NCI-H345 (cell line): ENCODE measurements around the gene SCP2.
"Not testable (repeated sequence)": the region's sequence is repeated elsewhere in the genome, so short reads cannot be mapped to it uniquely, and the experiment has no call there.

ENCODE experiments used
- DNase-seq: peaks from one replicate; lab custom pipeline; 2025; lab: John Stamatoyannopoulos, UW

Gene SCP2

GRCh38 chr1:52973841-52974240 is 46.8 kb downstream of the SCP2 start:
- no peak for DNase-seq

DNA sequence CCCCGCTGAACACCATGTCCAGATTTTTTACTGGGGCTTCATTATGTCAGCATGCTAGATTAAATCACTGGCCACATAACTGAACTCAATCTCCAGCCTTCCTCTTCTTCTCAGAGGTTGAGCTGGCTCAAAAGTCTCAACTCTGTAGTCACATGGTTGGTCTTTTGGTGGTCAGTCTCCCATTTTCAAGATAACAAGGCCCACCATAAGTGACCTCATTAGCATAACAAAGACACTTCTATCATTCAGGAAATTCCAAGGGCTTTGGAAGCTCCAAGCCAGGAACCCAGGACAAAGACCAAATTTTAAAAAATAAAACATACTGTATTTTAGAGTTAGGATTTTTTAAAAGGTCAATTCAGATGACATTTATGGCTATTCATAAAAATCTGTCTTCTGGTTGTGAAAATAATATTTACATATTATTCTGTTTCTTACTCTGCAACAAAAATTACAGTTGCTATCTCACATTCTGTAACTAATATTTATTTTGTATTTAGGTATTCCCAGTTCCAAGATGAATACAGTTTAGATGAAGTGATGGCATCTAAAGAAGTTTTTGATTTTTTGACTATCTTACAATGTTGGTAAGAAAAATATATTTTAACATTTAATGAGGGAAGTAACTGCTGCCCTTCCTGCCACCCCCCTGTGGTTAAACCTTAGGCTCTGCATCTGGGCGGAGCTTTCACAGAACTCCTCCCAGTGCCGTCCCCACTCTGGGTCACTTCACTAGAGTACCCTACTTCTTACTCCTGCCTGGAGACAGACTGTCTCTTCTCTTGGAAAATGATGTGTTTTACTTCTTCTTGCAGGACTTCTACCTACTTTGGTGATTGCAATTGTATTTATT is 49.3 kb downstream of the SCP2 start:
- DNase-seq: no peak

DNA sequence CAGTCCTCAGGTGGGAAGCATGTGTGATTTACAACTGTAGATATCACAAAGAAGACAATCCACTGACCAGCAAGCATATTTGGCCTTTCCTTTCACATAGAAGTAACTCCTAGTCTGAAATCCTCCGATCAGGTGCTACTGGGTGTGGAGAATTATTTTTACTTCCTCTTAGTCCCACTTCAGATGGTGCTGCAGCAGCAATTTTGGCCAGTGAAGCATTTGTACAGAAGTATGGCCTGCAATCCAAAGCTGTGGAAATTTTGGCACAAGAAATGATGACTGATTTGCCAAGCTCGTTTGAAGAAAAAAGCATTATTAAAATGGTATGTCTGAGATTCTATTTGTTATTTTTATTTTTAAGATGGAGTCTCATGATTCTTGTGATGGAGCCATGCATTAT is 51.0 kb downstream of the SCP2 start:
- DNase-seq: no peak

- DNase-seq: not testable (repeated sequence)
Measured at GRCh38 chr1:52992733-52993132, 65.7 kb downstream of the SCP2 start.

- no peak for DNase-seq
Measured at GRCh38 chr1:52994656-52995055, 67.6 kb downstream of the SCP2 start.

DNA sequence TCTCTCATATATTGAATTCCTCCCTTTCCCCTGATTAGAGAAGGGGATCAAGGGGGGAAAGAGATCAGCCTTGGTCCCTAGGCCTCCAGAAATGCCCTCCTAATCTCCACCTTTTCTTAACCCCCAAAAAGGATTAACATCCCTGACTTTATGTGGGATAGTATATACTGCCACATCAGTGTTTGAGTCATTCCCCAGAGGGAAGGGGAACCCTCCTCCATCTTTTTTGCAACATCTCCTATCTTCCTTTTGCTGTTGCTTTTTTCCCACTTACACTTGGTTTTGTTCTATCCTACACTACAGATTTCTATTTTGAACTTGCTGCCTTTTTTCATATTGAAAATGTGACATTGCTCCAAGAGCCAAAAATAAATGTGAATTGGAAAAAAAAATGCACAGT is 69.6 kb downstream of the SCP2 start:
- DNase-seq: no peak

DNA sequence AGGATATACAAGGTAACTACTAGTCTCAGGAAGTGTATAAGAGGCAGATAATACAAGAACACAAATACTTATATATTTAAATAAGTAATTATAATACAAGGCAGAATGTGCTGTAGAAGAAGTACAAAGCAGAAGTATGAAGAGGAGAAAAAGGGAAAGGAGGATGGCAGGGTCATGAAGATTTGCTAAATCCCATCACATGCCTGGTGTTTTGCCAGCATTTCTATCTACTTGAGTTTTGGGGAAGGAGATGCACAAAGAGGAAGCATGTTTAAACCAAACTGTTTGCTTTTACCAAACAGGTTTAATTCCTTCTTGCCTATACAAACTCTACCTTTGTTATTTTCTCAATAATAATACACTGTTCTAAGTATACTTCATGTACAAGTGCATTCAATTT is 74.1 kb downstream of the SCP2 start:
- DNase-seq: no peak

DNA sequence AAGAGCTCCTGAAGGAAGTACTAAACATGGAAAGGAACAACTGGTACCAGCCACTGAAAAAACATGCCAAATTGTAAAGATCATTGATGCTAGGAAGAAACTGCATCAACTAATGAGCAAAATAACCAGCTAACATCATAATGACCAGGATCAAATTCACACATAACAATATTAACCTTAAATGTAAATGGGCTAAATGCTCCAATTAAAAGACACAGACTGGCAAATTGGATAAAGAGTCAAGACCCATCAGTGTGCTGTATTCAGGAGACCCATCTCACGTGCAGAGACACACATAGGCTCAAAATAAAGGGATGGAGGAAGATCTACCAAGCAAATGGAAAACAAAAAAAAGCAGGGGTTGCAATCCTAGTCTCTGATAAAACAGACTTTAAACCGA is 79.5 kb downstream of the SCP2 start:
- DNase-seq: not testable (repeated sequence)

GRCh38 chr1:53010247-53010646 is 83.2 kb downstream of the SCP2 start:
- not testable (repeated sequence) for DNase-seq

GRCh38 chr1:53011175-53011574 is 84.1 kb downstream of the SCP2 start:
- no peak for DNase-seq

- DNase-seq: peak; percentile 90
Measured at GRCh38 chr1:53014791-53015507, 87.9 kb downstream of the SCP2 start.

DNA sequence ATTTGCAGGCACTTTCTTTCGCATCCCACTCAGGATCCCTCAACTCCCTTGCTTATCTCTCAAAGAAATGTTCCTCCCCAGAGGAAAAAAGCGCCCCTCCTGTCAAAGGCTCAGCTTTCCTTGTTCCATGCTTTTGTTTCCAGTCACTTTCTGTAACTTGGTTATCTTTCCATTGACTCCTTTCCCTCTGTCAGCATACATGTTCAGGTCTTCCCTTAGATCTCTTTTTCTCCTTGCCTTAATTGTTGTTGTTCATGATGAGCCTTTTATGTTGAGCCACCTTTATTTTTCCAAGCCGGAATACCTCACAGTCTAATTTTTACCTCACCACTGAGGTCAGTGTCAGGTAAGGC is 88.4 kb downstream of the SCP2 start:
- DNase-seq: no peak

DNA sequence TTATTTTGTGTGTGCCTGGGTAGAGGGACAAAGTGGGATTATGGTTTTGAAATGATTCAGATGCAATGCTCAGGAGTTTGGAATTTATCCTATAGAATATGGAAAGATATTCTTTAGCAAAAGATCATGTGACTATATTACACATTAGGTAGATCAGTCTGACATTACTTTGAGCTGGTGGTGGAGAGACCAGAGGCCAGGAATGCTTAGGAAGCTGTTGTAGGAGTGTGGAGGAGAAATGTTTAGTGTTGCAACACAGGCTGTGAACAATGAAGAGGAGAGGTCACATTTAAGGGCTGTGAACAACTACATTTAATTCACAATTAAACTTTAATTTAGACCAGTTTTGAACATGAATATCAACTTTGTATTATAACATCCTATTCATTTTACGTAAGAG is 89.6 kb downstream of the SCP2 start:
- DNase-seq: no peak

DNA sequence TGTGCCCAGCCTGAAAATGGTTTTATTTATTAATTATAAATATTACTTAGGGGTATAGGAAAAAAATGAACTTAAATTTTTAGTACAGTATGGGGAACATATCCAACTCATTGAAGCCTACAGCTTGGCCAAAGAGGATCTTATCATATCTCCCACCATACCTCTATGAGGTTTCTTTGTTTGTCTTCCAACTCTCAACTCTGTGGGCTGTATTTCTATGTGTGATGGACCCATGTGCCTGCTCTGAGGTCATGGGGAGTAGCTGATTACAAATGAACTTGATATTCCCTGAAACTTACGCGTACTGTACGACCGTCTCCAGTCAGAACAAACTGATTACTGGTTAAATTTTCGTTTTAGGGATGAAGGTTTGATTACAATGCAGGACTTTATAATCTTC is 93.5 kb downstream of the SCP2 start:
- no peak for DNase-seq

DNA sequence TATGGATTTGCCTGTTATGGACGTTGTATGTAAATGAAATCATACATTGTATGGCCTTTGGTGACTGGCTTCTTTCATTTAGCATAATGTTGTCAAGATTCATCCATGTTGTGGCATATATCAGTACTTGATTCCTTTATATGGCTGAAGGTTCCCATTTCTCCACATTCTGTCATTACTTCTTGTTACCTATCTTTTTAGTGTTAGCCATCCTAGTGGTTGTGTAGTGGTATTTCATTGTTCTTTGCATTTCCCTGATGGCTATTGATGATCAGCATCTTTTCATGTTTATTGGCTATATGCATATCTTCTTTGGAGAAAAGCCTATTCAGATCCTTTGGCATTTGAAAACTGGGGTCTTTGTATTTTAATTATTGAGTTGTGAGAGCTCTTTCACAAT is 95.1 kb downstream of the SCP2 start:
- DNase-seq: no peak

DNA sequence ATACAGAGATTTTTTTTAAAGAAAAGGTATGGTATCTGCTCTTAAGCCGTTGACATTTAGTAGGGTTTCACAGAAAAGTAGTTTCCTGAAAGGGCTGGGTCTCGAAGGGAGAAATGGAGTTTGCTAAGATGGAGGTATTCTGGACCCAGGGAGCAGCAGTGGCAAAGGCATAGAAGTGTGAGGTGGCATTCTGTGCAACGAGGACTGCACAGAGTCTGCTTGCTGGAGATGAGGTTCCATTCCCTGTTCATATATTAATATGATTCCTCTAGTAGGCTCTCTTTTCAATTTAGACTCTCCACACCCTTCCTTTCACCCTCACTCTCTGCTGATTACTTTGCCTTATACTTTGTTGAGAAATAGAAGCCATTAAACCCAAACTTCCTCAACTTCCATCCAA is 96.5 kb downstream of the SCP2 start:
- no peak for DNase-seq

- no peak for DNase-seq
Measured at GRCh38 chr1:53024117-53024516, 97.0 kb downstream of the SCP2 start.

DNA sequence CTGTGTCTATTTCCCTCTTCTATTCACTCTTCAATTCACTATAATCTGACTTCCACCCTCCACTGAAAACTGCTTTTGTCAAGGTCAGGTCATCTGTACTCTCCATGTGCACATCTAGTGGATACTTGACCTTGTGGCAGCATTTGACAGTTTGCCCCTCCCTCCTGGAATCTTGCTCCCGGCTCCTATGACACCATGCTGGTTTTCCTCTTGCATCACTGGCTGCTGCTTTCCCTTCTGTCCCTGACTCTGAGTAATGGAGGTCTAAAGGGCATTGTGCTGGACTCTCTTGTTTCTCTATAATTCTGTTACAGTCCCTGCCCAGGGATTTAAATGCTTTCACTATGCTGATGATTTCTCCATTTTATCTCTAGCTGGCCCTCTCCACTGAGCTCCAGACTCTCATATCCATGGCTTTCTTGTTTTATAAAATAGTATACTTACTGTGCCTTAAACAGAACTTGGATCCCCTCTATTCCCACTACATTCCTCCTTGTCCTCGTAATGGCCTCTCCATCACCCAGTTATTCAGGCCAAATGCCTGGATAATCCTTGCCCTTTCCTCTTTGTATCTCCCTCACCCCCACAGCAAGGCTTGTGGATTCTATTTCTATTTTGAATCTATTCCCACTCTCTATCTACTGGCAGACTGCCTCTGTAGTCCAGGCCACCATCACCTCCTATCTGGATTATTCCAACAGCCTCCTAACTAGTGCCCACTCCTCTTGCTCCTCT is 98.1 kb downstream of the SCP2 start:
- no peak for DNase-seq

- no peak for DNase-seq
Measured at GRCh38 chr1:53025769-53026112, 98.7 kb downstream of the SCP2 start.

DNA sequence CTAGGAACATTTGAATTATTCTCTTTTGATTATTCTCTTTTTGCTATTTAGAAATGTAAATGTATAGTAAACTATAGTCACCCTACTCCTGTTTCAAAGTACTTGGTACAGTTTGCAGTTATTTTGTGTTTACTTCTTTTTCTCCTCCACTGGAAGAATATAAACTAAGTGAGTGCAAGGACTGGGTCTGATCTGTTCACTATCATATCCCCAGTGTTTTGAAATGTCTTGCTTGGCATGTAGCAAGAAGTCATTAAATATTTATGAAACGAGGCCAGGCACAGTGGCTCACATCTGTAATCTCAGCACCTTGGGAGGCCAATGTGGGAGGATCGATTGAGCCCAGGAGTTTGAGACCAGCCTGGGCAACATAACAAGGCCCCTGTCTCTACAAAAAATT is 99.2 kb downstream of the SCP2 start:
- DNase-seq: no peak

DNA sequence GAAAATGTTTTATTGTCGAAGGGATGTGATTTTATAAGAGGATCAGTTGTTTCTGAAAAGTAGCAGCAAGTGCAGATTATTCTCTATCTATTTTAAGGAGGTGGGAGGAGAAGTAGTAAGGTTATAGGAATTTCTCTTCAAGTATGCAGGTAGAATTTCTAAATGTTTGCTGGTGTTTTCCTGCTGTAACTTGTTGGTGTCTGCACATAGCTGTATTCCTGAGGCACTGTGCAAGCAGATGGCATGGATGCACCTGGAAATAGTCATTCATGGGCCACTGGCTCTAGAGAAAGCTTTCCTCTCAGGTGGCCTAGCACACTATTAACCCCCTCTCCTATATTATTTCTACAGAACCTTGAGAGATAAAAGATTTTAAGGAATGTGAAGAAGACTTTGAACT is 104.7 kb downstream of the SCP2 start:
- DNase-seq: no peak

GRCh38 chr1:53037159-53037558 is 110.1 kb downstream of the SCP2 start:
- DNase-seq: no peak

DNA sequence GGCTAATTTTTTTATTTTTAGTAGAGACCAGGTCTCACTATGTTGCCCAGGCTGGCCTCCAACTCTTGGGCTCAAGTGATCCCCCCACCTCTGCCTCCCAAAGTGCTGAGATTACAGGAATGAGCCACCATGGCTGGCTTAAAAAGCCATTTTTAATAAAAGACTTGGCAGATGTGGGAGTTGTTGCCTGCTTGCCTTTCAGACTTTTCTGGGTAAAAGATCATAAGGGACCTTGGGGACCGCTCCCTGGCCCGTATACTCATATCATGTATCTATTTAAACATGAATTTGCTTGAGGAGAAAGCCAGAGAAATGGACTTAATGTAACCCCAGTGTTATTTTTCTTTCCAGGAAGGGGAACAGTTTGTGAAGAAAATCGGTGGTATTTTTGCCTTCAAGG is 111.5 kb downstream of the SCP2 start:
- no peak for DNase-seq
